Inferior parietal cortex (tissue), 1 donor: ENCODE data around the gene NTN1.

ENCODE experiments used
- DNase-seq: peaks from one replicate; pipeline ENCODE4 v3.0.0-alpha.2; 2016; ENCODE audit errors: extremely low spot score

Gene NTN1

DNA sequence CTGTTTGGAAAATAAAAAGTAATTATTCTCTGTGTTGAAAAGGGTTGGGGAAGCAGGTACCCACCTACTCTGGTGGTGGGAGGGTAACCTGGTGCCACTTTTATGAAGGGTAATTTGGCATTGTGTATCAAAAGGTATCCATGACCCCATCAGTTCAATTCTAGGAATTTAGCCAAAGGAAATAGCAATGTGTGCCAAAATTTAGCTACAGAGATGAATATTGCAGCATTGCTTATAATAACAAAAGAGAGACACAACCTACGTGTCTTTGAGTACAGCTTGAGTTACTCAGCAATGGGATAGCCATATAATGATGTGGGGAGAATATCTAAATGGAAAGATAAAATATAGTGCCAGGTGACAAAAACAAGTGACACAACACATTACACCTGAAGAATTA, 170.7 kb downstream of the NTN1 start:
- no peak for DNase-seq

DNA sequence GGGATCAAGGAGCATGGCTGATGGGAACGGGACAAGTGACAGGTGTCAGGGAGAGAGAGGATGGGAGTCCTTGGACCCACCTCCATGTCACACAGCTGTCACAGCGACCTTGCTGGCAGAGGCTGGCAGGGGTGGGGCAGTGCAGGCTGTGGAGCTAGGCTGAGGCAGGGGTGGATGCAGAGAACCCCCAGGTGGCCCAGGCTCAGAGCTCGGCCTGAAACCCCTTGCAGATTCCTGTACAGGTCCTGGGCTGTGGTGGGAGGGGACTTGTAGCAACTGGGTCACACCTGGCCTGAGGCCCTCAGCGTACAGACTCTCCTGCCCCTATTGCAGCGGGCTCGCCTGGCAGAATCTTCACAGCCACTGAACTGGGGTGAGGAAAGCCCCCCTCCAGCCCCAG, 174.1 kb downstream of the NTN1 start:
- DNase-seq = no peak

DNA sequence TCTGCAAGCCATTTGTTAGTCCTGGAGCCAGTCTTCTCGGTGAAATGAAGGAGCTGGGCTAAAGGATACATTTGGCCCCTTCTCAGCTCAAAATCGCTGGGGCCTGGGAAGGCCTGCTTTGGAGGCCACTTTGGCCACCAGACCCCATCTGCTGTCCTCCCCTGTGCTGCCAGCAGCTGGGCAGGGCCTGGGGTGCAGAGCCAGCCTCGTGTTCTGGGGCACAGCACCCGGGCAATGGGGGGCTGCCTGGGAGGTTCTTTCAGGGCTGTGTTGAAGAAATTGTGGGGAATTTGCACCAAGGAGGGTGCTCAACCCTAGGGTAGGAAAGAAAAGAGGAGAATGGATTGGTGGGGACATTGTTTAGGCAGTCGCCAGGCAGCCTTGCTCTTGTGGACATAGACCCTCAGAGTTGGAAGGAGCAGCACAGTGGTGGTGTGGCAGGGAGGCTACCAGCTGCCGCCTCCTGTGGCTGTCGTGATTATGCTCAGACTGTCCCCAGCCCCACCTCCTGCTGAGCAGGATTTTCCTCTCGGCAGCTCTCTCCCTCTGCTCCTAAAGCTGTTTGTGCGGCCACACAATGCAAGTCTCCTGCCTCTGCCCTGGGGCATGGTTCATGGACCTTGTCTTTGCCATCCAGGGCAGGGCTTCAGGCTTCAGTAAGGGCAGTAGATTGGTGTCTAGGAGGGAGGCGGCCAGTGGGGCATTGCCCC, 174.8 kb downstream of the NTN1 start:
- no peak for DNase-seq

DNA sequence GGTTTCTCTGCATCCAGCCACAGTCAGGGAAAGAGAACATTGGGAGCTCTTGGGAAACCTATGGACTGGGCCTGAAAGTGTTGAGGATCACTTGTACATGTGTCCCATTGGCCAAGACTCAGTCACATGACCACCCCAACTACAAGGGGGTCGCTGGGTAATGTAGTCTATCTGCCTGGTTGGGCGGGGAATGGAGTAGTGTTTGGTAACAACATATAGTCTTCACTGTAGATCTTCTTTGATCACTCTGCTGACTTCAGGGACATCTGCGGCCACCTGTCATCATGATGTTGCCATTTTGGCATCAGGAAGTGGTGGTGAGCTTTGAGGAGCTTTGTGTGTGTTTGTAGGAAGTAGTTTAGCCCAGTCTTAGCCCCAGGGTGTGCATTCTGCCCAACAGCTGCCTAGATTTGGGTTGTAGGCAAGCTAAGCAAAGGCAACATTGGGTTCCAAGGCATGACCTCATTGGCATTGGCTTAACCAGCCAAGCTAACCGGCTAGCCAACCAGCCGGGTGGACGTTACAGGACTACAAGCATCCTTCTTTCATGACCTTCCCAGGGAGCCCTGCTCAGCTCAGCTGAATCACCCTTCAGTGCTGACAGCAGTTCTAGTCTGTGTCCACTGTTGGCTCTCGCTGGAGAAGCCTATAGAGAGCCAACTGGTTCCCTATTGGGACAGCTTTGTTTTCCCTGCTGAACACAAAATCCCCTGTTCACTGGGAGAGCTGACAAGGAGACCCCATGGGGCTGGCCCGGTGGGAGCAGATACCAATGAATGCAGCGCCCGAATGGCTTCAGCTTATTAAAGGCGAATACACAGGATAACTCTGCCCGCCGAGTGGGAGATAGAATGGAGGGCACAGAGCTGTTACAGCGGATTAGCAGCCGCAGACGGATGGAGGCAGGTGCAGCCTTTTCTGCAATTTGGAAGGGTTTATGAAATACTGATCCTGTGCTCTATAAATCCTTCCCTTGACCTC, 178.6 kb downstream of the NTN1 start:
- no peak for DNase-seq

DNA sequence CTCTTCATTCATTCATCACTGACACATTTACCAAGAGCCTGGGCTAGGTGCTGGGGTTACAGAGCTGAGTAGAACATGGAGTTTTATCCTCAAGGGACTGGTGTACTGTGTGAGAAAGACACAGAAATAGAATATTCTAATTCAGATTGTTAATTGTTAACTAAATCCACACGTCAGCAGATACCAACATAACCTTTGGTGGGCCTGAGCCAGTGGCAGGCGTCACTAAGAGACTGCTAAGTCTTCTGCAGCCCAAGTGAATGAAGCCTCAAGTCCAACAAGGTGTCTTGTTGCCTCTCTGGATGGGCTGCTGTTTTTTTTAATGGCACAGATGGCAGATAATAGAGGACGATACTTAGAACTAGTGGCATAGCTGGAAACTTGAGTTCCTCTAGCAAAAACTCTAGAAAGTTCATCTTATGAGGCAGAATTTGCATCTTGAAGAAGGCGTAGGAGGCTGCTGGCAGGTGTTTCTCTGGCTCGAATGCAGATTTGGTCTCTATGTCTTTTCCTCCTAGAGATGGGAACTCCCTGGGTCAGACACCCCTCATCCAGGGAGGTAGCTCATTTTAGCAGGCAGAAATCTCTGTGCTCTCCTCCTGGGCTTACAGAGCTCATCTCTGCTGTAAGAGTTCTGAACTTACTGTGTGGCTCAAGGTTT, 179.5 kb downstream of the NTN1 start:
- no peak for DNase-seq

DNA sequence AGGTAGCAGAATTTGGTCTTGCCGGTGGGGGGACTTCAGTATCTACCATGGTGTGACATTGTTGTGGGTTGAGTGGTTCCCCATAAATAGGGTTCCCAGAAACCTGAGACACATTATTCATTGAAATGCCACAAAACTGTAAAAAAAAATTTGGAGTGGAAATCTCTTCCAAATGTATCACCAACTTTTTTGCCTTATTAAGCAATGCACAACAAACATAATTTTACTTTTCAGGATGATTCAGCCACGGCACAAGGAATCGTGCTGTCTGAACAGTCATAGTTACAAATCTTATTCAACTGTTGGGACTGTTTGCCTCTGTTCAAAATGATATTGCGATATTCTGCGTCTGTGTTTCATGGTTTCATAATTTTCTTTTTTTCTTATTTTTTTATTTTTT, 181.2 kb downstream of the NTN1 start:
- DNase-seq = no peak

DNA sequence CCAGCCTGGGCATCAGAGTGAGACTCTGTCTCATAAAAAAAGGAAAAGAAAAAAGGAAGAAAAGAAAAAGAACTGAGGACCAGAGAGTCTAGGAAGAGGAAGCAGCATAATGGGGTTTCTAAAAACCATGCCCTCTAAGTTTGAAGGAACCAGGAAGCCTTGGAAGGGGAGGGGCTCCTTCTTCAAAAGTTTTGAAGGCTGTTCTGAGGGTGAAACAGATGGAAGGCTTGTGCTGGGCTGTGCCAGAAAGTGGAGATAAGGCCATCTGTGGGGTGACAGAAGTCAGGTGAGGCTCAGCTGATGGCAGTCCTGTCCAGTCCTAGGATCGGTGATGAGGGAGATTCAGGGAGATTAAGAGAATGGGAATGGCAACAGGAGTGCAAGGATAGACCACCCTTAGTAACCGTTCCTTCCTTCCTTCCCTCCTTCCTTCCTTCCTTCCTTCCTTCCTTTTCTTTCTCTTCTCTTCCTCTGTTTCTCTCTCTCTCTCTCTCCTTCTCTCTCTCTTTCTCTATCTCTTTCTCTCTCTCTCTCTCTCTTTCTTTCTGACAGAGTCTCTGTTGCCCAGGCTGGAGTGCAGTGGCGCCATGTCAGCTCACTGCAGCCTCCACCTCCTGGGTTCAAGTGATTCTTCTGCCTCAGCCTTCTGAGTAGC, 182.6 kb downstream of the NTN1 start:
- no peak for DNase-seq

DNA sequence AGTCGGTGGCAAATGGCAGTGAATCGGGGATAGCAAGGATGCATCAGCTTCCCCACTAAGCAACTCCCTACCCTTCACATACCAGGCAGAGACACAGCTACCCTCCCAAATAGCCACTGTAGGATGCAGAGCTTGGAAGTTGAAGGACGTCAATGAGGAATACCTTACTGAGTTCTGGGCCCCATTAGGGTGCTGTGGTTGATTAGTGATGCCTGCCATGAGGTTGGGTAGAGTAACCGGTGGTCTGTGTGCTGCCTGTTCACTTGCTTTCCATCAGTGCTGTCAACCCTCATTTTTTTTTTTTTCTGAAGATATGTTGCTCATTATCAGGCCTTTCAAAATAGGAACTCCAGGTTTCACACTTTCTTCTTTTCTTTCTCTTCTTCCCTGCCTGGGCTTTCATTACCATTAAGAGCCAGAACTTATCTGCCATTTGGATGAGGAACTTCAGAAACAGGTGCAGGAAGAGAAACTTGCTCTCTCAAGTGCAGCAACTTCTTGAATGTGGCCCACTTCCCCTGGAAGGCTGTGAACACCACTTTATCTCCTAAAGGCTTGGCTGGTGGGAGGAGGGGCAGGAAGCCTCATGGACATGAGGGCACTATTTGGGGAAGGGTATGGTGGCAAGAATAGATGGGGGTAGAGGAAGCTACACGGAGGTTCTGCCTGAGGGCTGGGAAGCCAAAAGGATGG, 183.5 kb downstream of the NTN1 start:
- DNase-seq = no peak

DNA sequence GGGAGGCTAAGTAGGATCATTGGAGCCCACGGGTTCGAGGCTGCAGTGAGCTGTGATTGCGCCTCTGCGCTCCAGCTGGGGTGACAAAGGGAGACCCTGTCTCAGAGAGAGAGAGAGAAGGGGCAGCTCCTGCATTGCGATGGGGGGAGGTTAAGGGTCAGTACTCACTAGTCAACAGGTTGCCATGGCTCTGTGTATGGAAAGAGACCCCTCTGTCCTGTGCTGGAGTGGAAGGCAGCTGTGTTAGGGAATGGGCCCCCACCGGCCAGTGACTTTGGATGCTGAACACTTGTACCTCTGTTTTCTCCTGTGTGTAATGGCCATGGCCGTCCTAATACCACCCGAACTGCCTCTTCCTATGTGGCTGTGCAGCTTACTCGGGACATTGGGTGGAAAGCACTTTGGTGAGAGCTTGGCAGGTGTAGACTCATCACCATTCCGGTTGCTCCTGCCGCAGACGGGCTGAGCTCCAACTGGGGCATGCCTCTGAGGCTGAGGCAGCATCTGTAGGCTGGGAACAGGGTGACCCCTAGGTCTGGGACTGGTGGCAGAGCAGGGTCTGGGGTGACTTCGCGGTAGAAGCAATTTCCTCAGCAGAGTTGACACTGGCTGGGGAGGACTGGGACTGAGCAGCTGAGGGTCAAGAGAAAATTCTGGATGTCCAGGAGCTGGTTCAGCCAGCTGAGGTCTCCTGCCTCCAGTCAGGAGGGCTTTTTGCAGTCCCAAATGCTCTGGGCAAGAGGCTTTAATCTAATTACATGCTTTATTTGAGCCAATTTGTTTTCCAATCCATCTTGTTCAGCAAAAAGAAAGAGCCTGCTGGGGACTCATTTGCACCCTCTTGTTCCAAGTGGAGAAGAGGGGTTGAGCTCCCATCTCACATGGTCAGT, 184.5 kb downstream of the NTN1 start:
- DNase-seq = no peak

DNA sequence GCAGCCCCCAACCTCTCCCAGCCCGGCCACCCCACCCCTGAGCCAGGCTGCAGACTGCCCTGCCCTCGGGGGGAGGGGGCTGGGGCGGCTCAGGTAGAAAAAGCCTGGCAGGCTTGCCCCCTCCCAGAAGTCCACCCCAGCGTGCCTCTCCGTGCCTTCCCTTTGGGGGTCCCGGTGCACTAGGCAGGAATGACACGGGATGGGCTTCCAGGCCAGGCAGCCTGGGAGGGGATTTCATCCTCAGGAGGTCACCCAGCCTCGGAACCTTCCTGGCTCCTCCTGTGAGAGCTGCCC, 185.0 kb downstream of the NTN1 start:
- no peak for DNase-seq

DNA sequence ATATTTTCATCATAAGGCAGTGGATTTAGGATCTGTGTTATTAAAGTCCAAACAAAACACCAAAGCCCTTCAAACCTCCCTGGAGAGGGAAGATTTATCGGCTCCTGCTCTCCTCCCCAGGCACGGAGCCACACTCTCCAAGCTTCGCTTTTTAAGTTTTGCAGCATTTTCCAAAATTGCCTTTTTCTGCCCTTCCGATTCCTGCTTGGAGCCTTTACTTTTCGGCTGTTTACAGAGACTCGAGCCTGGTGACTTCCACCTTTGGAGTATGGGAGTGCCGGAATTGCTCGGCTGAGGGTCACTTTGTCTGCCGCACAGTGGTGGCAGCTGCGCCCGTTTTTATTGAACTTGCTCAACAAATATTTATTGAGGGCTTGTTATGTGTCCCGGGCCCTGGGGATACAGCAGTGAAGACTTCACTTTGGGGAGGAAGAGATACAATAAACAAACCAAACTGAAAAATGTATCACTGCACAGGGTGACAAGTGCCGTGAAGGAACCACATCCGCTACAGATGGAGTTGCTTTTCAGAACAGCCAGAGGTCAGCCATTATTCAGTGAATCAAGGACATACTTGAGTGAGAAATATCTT, 185.5 kb downstream of the NTN1 start:
- DNase-seq = no peak

DNA sequence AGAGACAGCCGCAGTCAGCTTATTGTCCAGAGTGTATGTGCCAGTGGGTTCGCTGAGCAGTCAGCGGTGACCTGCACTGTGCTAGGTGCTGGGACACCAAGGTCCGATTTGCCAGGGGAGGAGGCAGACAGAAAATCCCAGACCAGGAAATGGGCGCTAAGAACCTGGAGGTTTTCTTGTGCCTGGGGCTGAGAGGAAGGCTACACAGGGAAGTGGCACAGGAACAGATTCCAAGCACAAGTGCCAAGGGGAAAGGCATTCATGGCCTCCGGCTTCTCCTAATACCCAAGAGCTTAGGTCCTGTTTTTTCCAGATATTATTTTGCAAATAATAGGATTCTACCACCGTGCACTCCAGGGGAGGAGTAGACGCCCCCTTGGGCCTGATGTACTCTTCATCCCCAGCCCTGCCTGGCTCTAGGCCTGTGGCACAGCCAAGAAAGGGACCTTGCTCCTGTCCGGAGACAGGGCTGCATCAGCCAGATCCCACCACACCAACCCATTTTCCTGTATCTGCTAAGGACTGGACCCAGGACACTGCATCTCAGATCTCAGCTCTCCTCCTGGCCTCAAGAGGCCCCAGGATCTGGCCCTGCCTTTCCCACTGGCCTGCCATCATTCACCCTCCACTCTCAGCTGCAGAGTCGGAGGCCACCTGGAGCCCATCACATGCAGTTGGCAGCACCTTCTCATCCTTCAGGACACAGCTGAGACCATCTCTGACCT, 187.2 kb downstream of the NTN1 start:
- no peak for DNase-seq

DNA sequence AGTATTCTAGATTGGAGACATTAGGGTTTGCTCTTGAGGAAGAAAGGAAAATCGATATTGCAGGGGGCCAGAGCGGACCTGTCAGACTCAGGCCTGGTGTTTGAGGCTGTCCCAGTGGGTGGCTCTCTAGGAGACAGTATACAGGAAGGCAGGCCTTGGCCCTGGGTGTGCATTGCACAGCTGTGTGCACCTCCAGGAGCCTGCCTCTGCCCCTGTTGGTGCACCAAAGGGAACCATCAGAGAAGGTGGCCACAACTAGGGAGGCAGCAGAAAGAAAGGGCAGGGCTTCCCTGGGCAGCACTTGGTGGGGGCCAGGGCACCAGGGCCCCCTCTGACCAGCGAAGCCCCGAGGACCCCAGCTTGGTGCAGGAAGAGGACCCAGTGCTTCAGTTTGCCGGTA, 188.0 kb downstream of the NTN1 start:
- DNase-seq = no peak

DNA sequence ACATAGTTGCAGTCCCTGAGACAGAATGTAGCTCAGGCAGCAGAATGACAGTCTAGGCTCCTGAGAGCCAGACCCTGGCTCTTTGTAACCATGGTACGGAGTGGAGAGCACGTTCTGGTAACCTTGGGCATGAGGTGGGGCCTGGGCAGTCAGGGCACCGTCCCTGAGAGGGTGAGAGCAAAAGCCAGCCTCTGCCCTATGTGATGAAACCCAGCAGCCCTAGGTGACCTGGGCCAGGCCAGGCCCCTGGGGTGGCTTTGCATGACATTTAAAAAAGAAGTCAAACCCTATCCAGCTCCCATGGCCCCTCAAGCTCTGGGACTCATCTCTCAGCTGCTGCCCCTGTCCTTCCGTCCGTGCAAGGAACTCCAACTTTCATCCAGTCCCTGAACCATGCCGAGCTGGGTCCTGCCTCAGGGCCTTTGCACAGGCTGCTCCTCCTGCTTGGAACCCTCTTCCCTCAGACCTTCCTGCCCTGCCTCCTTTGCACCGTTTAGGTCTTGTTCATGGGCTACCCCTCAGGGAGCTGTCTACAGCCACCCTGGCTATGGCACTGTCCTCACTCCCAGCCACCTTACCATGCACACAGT, 188.6 kb downstream of the NTN1 start:
- no peak for DNase-seq

DNA sequence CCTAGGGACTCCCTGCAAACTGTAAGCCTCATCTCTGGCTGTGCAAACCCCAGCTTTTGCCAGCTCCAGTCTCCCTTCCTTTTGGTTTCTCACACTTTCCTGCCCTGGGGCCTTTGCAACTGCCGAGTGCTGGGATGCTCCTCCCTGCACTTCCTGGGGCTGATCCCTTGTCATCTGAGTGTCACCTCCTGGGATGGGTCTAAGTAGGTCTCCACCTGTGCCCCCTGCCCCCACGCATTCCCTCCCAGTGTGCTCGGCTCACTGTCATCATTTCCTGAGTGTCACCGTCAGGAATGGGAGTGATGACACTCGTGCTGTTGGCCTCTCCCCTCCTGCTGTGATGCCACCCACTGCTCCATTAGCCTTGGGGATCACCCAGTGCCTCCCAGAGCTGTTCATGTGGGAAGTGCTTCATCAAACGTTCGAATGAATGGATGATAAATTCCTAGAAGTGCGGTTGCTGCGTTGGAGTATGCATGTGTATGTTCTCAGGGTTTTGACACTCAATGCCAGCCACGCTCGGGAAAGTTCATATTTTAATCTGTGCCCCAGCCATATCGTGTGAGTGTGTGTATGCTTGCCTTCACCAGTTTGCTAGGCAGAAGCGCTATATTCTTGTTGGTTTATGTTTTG, 189.9 kb downstream of the NTN1 start:
- no peak for DNase-seq

DNA sequence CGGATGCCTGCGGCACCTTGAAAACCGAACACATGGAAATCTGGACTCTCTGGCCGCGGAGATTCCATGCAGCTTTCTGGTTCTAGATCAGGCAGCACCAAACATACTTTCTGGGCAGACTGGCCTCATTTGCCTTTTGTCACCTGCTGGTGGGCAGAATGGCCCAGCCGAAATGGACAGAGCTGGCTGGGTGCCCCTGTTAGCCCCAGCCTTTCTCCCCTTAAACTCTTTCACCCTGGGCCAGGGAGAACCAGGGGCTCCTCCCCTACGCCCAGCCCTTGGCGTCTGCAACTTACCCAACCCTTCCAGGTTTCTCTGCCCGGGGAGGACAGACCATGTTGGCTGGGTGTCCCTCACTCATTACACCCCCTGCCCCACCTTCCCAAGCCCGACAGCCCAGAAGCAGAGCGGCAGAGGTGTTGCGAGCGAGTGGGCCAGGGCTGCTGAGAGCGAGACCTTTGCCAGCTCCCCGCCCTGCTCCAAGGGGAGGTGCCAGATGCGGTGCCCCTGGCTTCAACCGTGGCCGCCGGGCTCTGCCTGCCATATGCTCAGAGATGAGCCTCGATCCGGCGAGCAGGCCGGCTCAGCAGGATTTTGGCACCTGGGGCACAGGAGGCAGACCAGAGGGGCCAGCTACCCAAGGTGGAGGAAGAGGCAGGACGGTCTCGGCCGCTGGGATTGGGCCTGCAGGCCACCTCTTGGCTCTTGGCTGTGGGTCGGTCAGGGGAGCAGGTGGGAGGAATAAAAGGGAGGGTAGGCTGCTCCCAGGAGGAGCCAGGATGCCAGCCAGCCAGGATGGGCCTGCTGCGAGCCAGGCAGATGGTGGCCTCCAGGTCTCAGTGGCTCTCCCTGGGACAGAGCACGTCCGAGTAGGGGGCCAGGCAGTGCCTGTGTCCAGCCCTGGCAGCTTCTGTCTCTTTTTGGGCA, 191.3 kb downstream of the NTN1 start:
- DNase-seq = no peak

DNA sequence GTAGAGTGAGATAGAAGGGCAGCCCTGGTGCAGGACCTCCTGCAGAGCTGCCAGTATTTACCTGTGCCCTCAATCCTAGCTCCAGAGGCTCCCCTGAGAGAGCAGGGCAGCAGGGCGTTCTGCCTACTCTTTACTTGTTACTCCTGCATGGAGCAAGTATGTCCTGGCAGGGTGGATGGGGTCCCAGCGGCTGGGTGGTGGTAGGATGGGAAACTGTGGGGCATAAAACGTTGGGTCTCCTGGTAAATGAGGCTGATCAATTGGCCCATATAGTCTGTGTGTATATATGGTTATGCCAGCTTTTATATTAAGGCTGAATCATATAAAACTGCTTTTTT, 192.0 kb downstream of the NTN1 start:
- DNase-seq = no peak

DNA sequence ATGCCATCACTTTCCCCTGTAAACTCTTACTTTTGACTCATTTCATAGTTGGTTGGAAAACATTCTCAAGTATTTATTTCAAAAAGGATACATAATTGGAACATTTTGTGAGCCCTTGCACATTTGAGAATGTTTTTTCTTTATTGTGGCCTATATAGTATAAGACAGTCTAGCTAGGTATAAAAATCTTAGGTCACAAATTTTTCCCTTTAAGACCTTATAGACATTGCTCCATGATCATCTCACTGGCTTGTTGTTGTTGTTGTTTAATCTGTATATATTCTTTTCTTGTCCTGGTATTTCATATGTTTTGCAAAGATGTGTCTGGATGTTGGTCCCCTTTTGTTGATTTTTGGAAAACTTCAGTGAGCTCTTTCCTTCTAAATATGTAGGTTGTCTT, 194.2 kb downstream of the NTN1 start:
- DNase-seq = no peak
